Activated naive CD4-positive, alpha-beta T cell treated with anti-CD3 and anti-CD28 coated beads, Interleukin-2, amount 10 ng/mL, durations not matched to agents 7 days and 5 days (primary cell): ENCODE results near the gene RBM15B.

Experiments
- CTCF ChIA-PET: fragments of 350-600 bp; sonication (Branson Sonifier 250); formaldehyde crosslinking; loops from one replicate; lab custom pipeline; 2021; ENCODE audit warnings: antibody characterized with exemption; lab: Charles Lee
- DNase-seq: peaks from one replicate; pipeline ENCODE4 v3.0.0-alpha.2; 2020
- H3K27ac Mint-ChIP-seq: one replicate; pipeline ENCODE4 v1.8.0; 2021; ENCODE audit warnings: mild to moderate bottlenecking, moderate library complexity, mixed read lengths
- H3K27me3 Mint-ChIP-seq: one replicate; pipeline ENCODE4 v1.8.0; 2021; ENCODE audit warnings: mild to moderate bottlenecking, mixed read lengths
- H3K36me3 Mint-ChIP-seq: one replicate; pipeline ENCODE4 v1.8.0; 2021; ENCODE audit warnings: mixed read lengths
- H3K4me1 Mint-ChIP-seq: one replicate; pipeline ENCODE4 v1.8.0; 2021; ENCODE audit warnings: mixed read lengths
- H3K4me3 Mint-ChIP-seq: one replicate; pipeline ENCODE4 v1.8.0; 2021; ENCODE audit warnings: mild to moderate bottlenecking, moderate library complexity, mixed read lengths
- H3K9me3 Mint-ChIP-seq: one replicate; pipeline ENCODE4 v1.8.0; 2021; ENCODE audit warnings: mixed read lengths

Gene RBM15B

DNA sequence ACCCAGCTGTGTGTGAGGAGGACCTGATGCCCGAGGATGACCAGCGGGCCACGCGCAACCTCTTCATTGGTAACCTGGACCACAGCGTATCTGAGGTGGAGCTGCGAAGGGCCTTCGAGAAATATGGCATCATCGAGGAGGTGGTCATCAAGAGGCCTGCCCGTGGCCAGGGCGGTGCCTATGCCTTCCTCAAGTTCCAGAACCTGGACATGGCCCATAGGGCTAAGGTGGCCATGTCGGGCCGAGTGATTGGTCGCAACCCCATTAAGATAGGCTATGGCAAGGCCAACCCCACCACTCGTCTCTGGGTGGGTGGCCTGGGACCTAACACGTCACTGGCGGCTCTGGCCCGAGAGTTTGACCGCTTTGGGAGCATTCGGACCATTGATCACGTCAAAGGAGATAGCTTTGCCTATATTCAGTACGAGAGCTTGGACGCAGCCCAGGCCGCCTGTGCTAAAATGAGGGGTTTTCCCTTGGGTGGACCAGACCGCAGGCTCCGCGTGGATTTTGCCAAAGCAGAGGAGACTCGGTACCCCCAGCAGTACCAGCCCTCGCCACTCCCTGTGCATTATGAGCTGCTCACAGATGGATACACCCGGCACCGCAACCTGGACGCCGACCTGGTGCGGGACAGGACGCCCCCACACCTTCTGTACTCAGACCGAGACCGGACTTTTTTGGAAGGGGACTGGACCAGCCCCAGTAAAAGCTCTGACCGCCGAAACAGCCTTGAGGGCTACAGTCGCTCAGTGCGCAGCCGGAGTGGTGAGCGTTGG is 1.5 kb downstream of the RBM15B start:
- CTCF ChIA-PET = interaction anchor here (0.8 kb wide), 1 partner anchor 290 kb away, joined by 3 read pairs; no protein-coding TSS in a partner anchor
- Mint-ChIP-seq H3K4me1 (peaks cover 75% of the 10 kb centered on the region), H3K9me3 (no peaks in the 10 kb centered on the region), H3K4me3 (peak overlapping the region; percentile 82), H3K27ac (peak overlapping the region; percentile 76), H3K36me3 (peaks cover 50% of the 10 kb centered on the region), H3K27me3 (no peaks in the 10 kb centered on the region)
- peak; percentile 20 for DNase-seq

DNA sequence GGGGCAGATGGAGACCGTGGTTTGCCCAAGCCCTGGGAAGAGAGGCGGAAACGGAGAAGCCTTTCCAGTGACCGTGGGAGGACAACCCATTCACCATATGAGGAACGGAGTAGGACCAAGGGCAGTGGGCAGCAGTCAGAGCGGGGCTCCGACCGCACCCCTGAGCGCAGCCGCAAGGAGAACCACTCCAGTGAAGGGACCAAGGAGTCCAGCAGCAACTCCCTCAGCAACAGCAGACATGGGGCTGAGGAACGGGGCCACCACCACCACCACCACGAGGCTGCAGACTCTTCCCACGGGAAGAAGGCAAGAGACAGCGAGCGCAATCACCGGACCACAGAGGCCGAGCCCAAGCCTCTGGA is 2.0 kb downstream of the RBM15B start:
- Mint-ChIP-seq H3K27me3 (no peaks in the 10 kb centered on the region), H3K27ac (peak overlapping the region; percentile 72), H3K4me1 (peaks cover 69% of the 10 kb centered on the region), H3K9me3 (no peaks in the 10 kb centered on the region), H3K36me3 (peaks cover 47% of the 10 kb centered on the region), H3K4me3 (peak overlapping the region; percentile 82)
- DNase-seq = peak; percentile 18
- CTCF ChIA-PET = no interaction called here

DNA sequence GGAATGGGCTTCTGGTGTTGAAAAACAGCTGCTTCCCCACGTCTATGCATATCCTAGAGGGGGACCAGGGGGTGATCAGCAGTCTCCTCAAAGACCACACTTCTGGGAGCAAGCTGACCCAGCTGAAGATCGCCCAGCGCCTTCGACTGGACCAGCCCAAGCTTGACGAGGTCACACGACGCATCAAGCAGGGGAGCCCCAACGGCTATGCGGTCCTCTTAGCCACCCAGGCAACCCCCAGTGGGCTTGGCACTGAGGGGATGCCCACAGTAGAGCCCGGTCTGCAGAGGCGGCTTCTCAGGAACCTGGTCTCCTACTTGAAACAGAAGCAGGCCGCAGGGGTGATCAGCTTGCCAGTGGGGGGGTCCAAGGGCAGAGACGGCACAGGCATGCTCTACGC is 2.5 kb downstream of the RBM15B start:
- H3K27ac Mint-ChIP-seq = no peak overlapping the region
- H3K4me1 Mint-ChIP-seq = peaks cover 66% of the 10 kb centered on the region
- peak; percentile 18 for DNase-seq
- H3K27me3 Mint-ChIP-seq = no peaks in the 10 kb centered on the region
- H3K4me3 Mint-ChIP-seq = no peak overlapping the region
- peaks cover 44% of the 10 kb centered on the region for H3K36me3 Mint-ChIP-seq
- no peaks in the 10 kb centered on the region for H3K9me3 Mint-ChIP-seq
- CTCF ChIA-PET = no interaction called here

DNA sequence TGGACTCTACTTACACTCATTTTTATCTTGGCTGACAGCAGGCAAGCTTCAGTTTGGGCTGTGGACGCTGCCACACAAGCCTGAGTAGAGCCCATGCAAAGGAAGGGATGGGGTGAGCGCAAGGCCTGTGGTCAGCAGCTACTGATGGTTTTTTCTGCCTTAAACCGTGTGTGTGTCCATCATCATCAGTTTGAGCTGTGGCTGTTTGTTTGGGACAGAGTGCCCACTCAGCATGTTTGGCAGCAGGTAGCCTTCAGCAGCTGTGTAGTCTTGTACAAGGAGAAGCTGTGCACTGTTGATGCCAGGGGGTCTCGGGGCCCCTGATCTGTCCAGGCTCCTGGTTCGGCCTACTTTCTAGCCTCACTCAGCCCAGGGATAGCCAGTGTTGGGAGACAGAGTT is 3.5 kb downstream of the RBM15B start:
- Mint-ChIP-seq H3K27ac (no peak overlapping the region), H3K36me3 (peaks cover 36% of the 10 kb centered on the region)

DNA sequence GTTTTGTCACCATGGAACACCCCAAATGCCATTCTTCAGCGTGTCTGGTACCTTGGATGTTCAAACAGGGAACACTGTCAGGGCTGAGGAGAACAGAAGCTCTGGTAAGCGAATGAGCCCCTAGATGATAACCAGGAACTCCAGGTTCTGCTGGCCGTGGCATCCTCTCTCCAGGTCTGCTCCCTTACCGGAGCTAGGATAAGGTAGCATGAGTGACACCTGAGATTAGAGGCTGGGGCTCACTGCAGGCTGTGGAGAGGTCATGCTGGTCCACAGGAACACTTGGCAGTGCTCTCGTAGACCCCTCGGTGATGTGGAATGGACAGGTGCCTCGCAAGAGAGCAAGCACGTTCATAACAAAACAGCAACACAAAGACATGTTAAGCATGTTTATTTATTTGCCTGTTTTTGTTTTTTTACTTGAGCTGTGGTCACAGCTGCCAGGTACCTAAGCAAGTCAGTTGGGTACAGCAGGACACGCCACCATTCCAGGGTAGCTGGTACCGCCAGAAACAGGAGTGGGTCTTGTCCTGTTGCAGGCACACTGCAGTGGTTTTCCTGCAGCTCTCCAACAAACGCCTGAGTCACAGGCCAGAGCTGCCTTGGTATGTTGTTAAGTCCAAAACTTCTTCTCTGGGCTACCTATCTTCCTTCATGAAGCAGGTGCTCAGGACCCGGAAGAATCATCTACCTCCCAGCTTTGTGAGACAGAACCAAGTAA is 4.6 kb downstream of the RBM15B start:
- DNase-seq = peak; percentile 19
- CTCF ChIA-PET = interaction anchor here (0.6 to 1.2 kb wide), 2 partner anchors 37 to 287 kb away, joined by 3 to 4 read pairs; no protein-coding TSS in a partner anchor
- Mint-ChIP-seq H3K4me3 (no peak overlapping the region), H3K36me3 (peaks cover 42% of the 10 kb centered on the region), H3K27ac (peak overlapping the region; percentile 37), H3K9me3 (no peaks in the 10 kb centered on the region), H3K27me3 (no peaks in the 10 kb centered on the region), H3K4me1 (peaks cover 50% of the 10 kb centered on the region)

More for the DNA sequence above, 3.5 kb downstream of the RBM15B start:
- no peaks in the 10 kb centered on the region for H3K9me3 Mint-ChIP-seq
- no peaks in the 10 kb centered on the region for H3K27me3 Mint-ChIP-seq
- H3K4me1 Mint-ChIP-seq = peaks cover 56% of the 10 kb centered on the region
- H3K4me3 Mint-ChIP-seq = no peak overlapping the region
- CTCF ChIA-PET = no interaction called here
- peak; percentile 15 for DNase-seq

DNA sequence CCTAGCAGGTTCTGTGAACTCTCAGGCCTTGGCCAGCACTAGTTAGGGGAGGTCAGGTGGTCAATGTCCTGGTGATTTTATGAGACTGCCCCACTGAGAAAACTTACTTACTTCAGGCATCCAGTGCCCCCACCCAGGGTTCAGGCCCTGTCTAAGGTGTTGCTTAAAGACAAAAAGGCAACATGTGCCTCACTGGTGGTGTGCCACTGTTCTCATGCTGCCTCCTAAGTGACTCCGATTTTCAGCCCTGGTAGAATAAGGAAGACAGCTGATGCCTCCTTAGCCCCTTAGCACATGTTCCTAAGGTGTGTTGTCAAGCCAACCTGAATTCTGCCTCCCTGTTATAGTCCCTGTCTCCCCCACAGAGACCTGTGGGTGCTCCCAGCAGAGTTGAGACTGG is 5.3 kb downstream of the RBM15B start:
- Mint-ChIP-seq H3K27ac (peak overlapping the region; percentile 53), H3K9me3 (no peaks in the 10 kb centered on the region), H3K27me3 (no peaks in the 10 kb centered on the region), H3K36me3 (peaks cover 43% of the 10 kb centered on the region), H3K4me3 (no peak overlapping the region), H3K4me1 (peaks cover 46% of the 10 kb centered on the region)
- peak; percentile 8 for DNase-seq
- CTCF ChIA-PET = interaction anchor here (1.2 kb wide), 1 partner anchor 286 kb away, joined by 4 read pairs; no protein-coding TSS in a partner anchor

DNA sequence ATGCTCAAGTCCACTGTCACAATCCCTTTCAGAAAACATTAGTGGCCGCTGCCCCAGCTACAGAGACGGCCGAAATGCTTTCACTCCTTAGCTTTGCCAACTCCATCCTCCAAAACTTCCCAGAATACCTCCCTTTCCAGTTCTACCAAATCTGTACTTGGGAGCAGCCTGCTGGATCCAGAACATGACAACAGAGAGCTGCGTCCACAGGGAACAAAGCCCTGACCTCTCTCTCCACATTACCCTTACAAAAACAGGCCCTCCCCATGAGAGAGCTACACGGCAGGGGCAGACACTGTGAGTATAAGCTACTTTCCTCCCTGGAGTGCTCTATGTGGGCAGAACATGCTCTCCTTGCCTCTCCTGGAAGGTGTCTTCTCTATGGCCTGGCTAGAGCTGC is 6.3 kb downstream of the RBM15B start:
- CTCF ChIA-PET = no interaction called here
- Mint-ChIP-seq H3K27ac (no peak overlapping the region), H3K4me3 (no peak overlapping the region), H3K36me3 (peaks cover 45% of the 10 kb centered on the region), H3K27me3 (no peaks in the 10 kb centered on the region), H3K9me3 (no peaks in the 10 kb centered on the region), H3K4me1 (peaks cover 42% of the 10 kb centered on the region)
- DNase-seq = peak; percentile 9

DNA sequence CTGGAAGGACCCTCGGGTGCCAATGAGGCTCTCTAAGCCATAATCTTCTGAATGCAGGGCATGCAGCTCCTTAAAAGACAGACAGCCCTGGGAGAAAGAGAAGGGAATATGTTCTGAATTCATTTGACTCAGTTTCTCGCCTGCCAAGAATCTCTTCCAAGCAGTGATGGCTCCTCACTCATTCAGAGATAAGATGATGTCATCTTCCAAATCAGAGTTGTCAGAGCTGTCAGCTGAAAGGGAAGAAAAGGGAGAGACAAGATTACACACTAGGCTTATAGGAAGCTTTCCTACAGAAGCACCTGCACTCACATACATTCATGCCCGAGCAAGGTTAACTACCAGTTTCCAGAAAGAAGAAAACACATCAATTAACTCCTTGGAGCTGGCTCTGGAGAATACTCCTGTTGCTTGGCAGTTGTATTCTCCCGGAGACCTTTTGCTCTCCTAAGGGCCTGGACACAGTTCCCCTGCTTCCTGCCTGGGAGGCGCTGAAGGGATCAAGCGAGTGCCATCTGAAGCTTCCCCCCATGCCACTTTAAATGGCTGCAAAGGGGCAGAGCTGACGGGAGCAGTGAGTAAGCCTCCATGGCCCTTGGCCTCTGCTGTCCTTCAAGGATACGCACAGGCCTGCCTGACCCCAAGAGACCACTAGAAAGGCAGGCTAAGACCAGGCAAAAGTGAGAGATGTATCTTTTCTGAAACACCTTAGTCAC is 7.7 kb downstream of the RBM15B start:
- Mint-ChIP-seq H3K27me3 (no peaks in the 10 kb centered on the region), H3K4me3 (no peak overlapping the region), H3K4me1 (peaks cover 33% of the 10 kb centered on the region), H3K9me3 (no peaks in the 10 kb centered on the region), H3K27ac (peak overlapping the region; percentile 64), H3K36me3 (peaks cover 44% of the 10 kb centered on the region)
- CTCF ChIA-PET = interaction anchor here (2.2 kb wide), 1 partner anchor 9 kb away, joined by 6 read pairs; no protein-coding TSS in a partner anchor
- peak; percentile 13 for DNase-seq

DNA sequence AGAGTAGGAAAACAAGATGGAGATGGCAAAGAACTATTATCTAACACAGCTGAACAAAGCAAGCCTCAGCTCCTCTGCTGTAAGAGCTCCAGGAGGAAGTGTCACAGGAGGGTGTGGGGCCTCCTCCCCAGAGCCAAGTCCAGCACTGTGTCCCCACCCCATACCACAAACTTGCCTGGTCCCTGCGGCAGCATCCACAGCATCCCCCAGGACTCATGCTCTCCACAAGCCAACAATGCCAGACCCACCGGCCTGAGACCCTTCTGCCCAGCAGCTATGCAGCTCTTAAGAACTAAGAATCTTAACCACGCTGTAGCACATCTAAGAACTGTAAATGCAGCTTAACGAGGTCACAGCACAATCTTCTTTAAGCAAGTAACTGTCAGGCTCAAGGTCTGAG is 9.1 kb downstream of the RBM15B start:
- Mint-ChIP-seq H3K9me3 (no peaks in the 10 kb centered on the region), H3K4me3 (no peak overlapping the region), H3K27ac (no peak overlapping the region), H3K4me1 (peaks cover 27% of the 10 kb centered on the region), H3K27me3 (no peaks in the 10 kb centered on the region), H3K36me3 (peaks cover 40% of the 10 kb centered on the region)
- no peak for DNase-seq
- CTCF ChIA-PET = interaction anchor here (2.2 kb wide), 1 partner anchor 11 kb away, joined by 6 read pairs; no protein-coding TSS in a partner anchor

DNA sequence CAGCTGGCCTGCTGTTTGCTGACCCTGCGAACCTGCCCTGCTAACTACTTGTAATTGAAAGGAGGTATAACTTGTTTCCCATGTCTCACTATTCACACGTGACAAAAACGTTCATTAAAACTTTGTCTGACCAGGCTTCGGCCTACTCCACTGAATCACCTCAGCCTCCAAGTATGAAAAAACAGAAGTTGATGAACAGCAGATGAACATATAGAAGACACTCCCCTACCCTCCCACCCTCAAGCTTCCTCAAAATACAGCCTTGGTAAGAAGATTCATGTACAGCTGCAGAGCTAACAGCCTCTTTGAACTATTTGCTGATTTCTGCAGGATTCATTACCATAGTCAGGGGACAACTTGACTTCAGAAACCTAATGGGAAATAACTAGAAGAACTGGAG is 10.7 kb downstream of the RBM15B start:
- Mint-ChIP-seq H3K27ac (no peak overlapping the region), H3K27me3 (no peaks in the 10 kb centered on the region), H3K36me3 (peaks cover 40% of the 10 kb centered on the region), H3K9me3 (no peaks in the 10 kb centered on the region), H3K4me3 (no peak overlapping the region), H3K4me1 (peaks cover 16% of the 10 kb centered on the region)
- DNase-seq = no peak
- CTCF ChIA-PET = no interaction called here

DNA sequence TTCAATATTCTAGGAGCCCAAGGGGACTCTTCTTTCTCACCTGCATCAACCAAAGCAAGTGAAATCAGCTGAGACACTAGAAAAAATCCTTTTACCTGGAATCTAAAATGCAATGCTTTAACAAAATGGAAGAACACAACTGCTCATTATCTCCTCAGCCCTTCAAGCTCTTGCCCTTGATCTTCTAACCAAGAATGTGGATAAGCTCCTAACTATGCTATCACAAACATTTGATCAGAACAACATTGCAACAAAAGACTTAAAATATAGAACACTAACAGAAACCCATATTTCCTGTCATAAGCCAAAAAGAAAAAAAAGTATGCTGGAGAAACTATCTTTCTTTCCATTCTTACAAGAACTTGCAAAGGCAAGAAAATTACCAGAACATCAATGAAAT is 12.6 kb downstream of the RBM15B start:
- H3K27me3 Mint-ChIP-seq = no peaks in the 10 kb centered on the region
- peak overlapping the region; percentile 1 for H3K27ac Mint-ChIP-seq
- no peak overlapping the region for H3K4me3 Mint-ChIP-seq
- no peaks in the 10 kb centered on the region for H3K9me3 Mint-ChIP-seq
- CTCF ChIA-PET = interaction anchor here (1.0 kb wide), 1 partner anchor 31 kb away, joined by 5 read pairs; no protein-coding TSS in a partner anchor
- H3K36me3 Mint-ChIP-seq = peaks cover 40% of the 10 kb centered on the region
- peaks cover 13% of the 10 kb centered on the region for H3K4me1 Mint-ChIP-seq
- DNase-seq = no peak

DNA sequence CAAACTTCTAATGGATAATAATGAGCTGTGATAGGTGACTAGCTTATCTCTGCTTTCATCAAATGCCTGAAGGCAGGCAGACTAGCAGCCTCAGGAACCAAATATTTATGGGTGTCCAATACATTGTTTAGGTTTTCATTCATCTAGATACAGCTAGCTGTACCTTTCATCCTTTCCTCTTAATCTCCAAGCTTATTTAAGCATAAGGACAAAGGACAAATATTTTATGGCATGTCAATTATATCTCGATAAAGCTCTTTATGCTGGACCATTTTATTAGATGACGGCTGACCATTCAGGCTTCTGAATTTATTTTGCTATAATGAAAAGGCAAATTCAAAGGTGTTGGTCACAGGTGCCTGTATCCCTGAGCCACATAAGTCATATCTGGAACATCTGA is 16.9 kb downstream of the RBM15B start:
- CTCF ChIA-PET = interaction anchor here (0.6 to 1.0 kb wide), 2 partner anchors 19 to 224 kb away, joined by 3 read pairs; no protein-coding TSS in a partner anchor
- Mint-ChIP-seq H3K36me3 (peaks cover 51% of the 10 kb centered on the region), H3K27me3 (no peaks in the 10 kb centered on the region), H3K4me1 (peaks cover 8% of the 10 kb centered on the region), H3K27ac (no peak overlapping the region), H3K4me3 (no peak overlapping the region), H3K9me3 (no peaks in the 10 kb centered on the region)
- no peak for DNase-seq

DNA sequence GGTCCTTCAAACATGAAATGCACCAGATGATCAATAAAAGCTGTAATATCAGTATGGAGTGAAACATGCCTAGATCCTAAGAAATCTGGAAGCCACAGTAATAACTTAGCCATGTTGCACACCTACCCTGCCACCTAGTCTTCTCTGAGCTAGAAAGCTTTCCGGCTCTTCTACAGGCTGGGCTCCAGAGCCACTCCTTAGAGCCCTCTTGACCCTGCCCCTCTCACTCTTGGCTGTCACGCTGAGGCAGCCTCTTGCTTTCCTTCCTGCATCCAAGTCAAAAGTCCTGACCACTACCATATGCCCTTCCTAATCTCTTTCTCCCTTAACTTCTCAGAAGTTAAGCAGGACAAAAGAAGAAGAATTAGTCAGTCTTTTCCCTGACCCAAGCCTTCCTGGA is 17.7 kb downstream of the RBM15B start:
- no peaks in the 10 kb centered on the region for H3K27me3 Mint-ChIP-seq
- no peak overlapping the region for H3K27ac Mint-ChIP-seq
- CTCF ChIA-PET = no interaction called here
- DNase-seq = no peak
- no peak overlapping the region for H3K4me3 Mint-ChIP-seq
- H3K9me3 Mint-ChIP-seq = no peaks in the 10 kb centered on the region
- H3K4me1 Mint-ChIP-seq = peaks cover 6% of the 10 kb centered on the region
- H3K36me3 Mint-ChIP-seq = peaks cover 53% of the 10 kb centered on the region

DNA sequence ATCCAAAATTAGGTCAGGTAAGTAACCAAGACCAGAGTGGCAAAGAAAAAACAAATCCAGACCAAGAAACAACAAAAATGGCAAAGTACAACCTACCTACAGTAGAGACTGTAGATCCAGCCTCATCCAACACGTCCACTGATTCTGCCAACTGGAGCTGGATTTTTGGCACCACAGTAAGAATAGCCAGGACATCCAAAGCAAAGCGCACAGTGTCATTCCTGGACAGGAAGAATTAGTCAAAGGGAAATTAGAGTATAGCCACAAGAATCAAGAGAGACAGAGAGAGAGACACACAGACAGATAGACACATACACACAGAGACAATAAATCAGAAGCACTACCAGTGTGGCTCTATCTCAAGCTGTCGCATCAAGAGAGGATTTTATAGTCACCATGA is 31.1 kb downstream of the RBM15B start:
- CTCF ChIA-PET = interaction anchor here (1.6 kb wide), 1 partner anchor 15 kb away, joined by 5 read pairs; no protein-coding TSS in a partner anchor
- Mint-ChIP-seq H3K36me3 (peaks cover 39% of the 10 kb centered on the region), H3K27ac (no peak overlapping the region), H3K9me3 (no peaks in the 10 kb centered on the region), H3K4me3 (no peak overlapping the region), H3K4me1 (no peaks in the 10 kb centered on the region), H3K27me3 (no peaks in the 10 kb centered on the region)
- DNase-seq = no peak
